ENCODE data around the gene GAL3ST1.
"Not testable (repeated sequence)": the region's sequence is repeated elsewhere in the genome, so short reads cannot be mapped to it uniquely, and the experiment has no call there.

Gene GAL3ST1

DNA sequence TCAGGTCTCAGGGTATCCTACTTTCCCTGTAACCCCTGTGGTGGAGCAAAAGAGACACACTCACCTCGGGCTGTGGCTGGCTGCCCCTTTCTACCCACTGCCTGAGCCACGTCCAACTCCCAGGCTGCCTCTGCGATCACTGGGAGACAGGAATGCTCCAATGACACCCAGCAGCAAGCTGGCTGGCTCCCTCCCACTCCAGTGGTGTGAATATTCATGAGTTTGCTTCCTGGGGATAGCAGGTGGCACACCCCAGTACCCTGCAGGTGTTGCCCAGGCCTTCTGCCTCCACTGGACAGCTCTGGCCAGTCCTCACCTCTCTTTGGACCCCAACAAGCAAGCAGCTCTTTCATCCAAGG is 9.7 kb downstream of the GAL3ST1 start:
- no peak overlapping the region for H3K4me3 Mint-ChIP-seq

DNA sequence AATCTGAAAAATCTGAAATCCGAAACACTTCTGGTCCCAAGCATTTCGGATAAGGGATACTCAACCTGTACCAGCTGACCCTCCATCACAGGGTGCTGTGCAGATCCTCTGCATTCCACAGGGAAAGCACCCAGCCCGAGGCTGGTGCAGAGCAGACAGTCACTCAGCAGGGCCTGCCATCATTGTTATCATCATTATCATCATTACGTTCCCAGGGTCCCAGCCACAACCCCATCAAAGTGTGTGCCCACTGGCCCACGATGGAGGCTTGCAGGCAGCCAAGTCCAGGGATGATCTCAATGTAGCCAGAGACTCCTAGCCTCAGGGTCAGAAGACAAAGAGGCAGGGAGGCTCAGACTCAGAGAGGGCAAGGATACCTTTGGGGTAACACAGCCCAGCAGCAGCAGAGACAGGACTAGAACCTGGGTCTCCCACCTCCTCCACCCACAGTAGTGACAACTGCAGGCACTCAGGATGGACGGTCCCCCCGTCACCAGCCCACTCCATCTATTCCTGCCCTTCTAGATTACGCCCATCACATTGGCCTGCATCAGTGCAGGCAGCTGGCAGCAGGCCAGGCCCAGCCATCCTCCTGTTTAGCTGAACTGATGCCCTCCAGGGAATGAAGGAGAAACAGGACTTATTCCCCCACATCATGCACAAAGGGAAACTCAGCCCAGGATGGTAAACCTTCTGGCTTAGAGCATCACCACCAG is 10.3 kb downstream of the GAL3ST1 start:
- Mint-ChIP-seq H3K4me1 (ENCODE audit: low read depth) (no peaks in the 10 kb centered on the region), H3K27me3 (ENCODE audit: low read depth) (no peaks in the 10 kb centered on the region), H3K9me3 (no peaks in the 10 kb centered on the region), H3K4me3 (no peak overlapping the region), H3K36me3 (ENCODE audit: low read depth) (no peaks in the 10 kb centered on the region), H3K27ac (no peak overlapping the region)

More for the DNA sequence above, 9.7 kb downstream of the GAL3ST1 start:
- Mint-ChIP-seq H3K36me3 (ENCODE audit: low read depth) (no peaks in the 10 kb centered on the region), H3K9me3 (no peaks in the 10 kb centered on the region), H3K27ac (no peak overlapping the region), H3K27me3 (ENCODE audit: low read depth) (no peaks in the 10 kb centered on the region), H3K4me1 (ENCODE audit: low read depth) (no peaks in the 10 kb centered on the region)

DNA sequence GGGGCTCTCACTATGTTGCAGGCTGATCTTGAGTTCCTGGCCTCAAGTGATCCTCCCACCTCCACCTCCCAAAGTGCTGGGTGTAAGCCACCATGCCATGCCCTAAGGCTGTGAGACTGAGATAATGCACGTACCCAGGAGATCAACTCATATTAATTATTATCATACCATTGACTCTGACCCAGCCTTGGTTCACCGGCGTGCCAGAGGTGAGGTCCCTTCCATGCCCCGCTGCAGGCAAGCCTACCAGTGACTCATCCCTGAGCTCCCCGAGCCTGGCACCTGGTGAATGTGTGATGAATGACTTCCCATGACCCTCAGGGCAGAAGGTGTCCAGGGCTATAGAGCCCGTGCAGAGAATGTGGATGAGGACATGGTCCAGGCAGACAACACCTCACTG is 12.1 kb downstream of the GAL3ST1 start:
- H3K27me3 Mint-ChIP-seq (ENCODE audit: low read depth), result no peaks in the 10 kb centered on the region
- H3K27ac Mint-ChIP-seq, result no peak overlapping the region
- no peaks in the 10 kb centered on the region for H3K36me3 Mint-ChIP-seq (ENCODE audit: low read depth)
- H3K4me1 Mint-ChIP-seq (ENCODE audit: low read depth), result no peaks in the 10 kb centered on the region
- no peaks in the 10 kb centered on the region for H3K9me3 Mint-ChIP-seq
- no peak overlapping the region for H3K4me3 Mint-ChIP-seq

DNA sequence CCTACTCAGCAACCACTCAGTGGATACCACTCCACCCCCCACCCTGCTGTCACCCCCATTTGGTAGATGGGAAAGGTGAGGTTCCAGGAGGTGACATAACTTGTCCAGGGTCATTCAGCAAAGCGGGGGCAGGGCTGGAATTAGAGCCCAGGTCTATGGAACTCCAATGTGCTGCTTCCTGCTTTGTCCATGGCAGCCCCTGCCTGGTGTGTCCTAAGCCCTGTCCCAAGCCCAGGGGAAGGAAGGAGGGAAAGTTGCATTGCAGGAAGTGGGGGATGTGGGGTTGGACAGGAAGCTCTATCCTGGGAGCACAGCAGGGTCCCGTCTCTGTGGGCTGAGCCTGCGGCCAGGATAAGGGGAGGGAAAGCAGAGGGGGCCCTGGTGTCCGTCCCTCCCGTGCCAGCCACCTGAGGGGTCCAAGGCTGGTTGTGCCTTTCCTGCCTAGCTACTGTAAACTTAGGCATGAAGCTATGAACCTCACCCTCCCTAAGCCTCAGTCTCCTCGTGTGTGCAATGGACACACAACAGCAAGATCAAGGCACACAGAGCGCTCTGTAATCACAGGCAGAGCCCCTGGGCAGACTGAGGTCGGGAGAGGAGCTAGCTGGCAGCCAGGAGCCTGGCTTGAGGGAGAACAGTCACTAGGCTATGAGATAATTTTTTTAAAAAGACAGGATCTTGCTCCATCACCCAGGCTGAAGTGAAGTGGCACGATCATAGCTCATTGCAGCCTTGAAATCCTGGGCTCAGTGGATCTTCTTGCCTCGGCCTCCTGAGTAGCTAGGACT is 12.9 kb downstream of the GAL3ST1 start:
- Mint-ChIP-seq H3K4me1 (ENCODE audit: low read depth) (no peaks in the 10 kb centered on the region), H3K27ac (no peak overlapping the region), H3K4me3 (no peak overlapping the region), H3K9me3 (no peaks in the 10 kb centered on the region), H3K36me3 (ENCODE audit: low read depth) (no peaks in the 10 kb centered on the region), H3K27me3 (ENCODE audit: low read depth) (no peaks in the 10 kb centered on the region)

DNA sequence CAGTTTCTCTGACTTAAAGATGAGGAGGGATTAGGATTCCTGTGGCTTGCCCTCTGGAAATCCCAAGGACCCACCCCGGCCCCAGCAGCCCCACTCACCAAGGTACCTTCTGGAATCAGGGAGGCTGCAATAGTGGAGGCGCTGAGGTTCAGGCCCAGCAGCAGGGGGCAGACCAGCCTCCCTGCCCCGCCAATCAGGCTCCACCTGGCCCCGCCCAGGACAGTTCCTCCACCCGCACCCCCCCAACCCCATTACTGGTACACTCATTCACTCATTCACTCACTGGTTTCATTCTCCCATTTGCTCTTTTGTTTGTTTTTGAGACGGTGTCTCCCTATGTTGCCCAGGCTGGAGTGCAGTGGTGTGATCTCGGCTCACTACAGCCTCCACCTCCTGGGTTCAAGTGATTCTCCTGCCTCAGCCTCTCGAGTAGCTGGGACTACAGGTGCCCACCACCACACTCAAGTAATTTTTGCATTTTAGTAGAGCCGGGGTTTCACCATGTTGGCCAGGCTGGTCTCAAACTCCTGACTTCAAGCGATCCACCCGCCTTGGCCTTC is 13.7 kb downstream of the GAL3ST1 start:
- H3K27me3 Mint-ChIP-seq (ENCODE audit: low read depth); H3K27ac Mint-ChIP-seq; H3K4me1 Mint-ChIP-seq (ENCODE audit: low read depth); H3K9me3 Mint-ChIP-seq; H3K36me3 Mint-ChIP-seq (ENCODE audit: low read depth); H3K4me3 Mint-ChIP-seq: not testable (repeated sequence)

DNA sequence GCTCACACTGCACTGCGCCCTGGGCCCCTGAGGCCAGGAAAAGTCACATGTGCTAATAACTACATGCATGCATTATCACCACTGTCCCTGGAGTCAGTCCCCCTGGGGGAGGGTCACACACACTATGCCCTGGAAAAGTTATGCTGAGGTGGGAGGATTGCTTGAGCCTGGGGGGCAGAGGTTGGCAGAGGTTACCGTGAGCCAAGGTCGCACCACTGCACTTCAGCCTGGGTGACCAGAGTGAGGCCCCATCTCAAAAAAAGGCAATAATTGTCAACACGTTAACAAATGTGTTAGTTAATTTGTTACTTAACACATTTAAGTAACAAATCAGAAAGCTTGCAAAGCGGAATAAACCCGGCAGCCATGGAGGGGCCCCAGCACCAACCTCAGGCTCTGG is 14.6 kb downstream of the GAL3ST1 start:
- H3K4me3 Mint-ChIP-seq, result no peak overlapping the region
- H3K36me3 Mint-ChIP-seq (ENCODE audit: low read depth), result no peaks in the 10 kb centered on the region

DNA sequence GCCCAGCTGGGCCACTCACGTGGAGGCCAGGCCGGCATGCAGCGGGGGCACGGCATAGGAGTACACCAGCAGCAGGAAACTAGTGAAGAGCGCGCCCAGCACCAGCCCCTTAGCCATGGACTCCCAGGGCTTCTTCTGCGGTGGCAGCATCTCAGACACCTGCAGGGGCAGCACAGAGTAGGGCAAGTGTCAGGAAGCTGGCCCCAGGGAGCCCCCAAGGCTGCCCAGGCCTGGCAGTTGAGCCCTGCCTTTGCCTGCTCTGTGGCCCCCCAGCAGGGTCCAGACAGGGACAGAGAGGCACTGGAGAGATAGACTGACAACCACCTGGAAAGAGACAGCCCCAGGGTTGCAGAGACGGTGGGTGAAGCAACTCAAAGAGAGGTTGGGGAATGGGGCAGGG is 17.2 kb downstream of the GAL3ST1 start:
- H3K9me3 Mint-ChIP-seq, result no peaks in the 10 kb centered on the region
- H3K4me3 Mint-ChIP-seq, result no peak overlapping the region
- H3K27ac Mint-ChIP-seq, result no peak overlapping the region
- no peaks in the 10 kb centered on the region for H3K27me3 Mint-ChIP-seq (ENCODE audit: low read depth)
- no peaks in the 10 kb centered on the region for H3K4me1 Mint-ChIP-seq (ENCODE audit: low read depth)
- H3K36me3 Mint-ChIP-seq (ENCODE audit: low read depth), result no peaks in the 10 kb centered on the region

More for the DNA sequence above, 14.6 kb downstream of the GAL3ST1 start:
- H3K4me1 Mint-ChIP-seq (ENCODE audit: low read depth), result no peaks in the 10 kb centered on the region
- no peaks in the 10 kb centered on the region for H3K9me3 Mint-ChIP-seq
- H3K27me3 Mint-ChIP-seq (ENCODE audit: low read depth), result no peaks in the 10 kb centered on the region
- no peak overlapping the region for H3K27ac Mint-ChIP-seq

DNA sequence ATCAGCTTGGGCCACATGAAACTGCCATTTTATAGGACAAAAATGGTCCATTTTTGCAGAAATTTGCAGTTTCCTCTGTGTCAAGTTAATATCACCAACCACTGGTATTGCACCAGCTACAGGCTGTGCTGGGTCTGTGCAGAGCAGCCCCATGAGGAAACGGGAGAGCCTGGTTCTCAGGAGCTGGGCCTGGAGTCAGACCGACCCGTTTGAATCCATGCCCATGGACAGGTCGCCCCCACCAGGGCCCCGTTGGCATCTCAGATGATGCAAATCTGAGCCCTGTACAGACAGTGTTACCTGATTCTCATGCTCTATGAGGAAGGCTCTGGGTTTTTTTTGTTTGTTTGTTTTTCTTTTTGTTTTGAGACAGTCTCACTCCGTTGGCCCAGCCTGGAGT is 18.1 kb downstream of the GAL3ST1 start:
- Mint-ChIP-seq H3K4me1 (ENCODE audit: low read depth) (no peaks in the 10 kb centered on the region), H3K27ac (no peak overlapping the region), H3K27me3 (ENCODE audit: low read depth) (no peaks in the 10 kb centered on the region), H3K4me3 (no peak overlapping the region), H3K36me3 (ENCODE audit: low read depth) (no peaks in the 10 kb centered on the region), H3K9me3 (no peaks in the 10 kb centered on the region)

DNA sequence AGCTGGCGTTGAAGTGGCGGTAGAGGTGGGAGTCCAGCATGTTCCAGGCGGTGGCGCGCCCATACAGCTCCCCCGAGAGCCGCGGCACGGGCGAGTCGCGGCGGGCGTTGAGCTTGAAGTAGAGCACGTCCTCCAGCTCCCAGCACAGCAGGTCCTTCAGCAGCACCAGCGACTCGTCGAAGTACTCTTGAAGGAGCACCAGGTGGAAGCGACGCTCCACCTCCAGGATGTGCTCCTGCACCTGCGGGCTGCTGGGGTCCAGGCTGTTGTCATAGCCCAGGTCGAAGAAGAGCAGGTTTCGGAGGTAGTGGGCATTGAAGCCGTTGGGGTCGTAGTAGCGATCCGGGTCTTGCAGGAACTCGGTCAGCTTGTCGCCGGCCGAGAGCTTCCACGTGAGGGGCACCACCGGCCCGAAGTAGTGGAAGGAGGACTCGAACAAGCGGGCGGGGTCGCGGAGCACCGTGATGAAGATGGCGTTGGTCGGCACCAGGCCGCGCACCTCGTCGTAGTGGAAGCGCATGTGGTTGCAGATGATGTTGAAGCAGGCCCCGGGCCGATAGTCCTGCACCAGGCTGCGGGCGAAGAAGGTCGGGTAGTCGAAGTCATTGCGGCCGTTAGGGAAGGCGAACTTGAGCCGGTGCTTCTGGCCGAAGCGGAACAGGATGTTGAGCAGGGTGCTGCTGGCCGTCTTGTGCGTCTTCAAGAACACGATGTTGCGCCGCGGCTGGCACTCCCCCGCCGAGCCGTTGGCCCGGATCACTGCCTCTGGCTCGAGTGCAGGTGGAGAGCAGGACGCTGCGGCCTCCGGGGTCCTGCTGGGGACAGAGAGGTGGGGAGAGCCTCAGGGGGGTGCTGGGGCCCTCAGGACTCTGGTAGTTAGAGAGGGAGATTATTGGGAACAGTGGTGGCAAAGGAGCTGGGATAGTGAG is 18.9 kb downstream of the GAL3ST1 start:
- no peaks in the 10 kb centered on the region for H3K9me3 Mint-ChIP-seq
- H3K4me3 Mint-ChIP-seq, result no peak overlapping the region
- no peak overlapping the region for H3K27ac Mint-ChIP-seq
- no peaks in the 10 kb centered on the region for H3K27me3 Mint-ChIP-seq (ENCODE audit: low read depth)
- H3K4me1 Mint-ChIP-seq (ENCODE audit: low read depth), result no peaks in the 10 kb centered on the region
- H3K36me3 Mint-ChIP-seq (ENCODE audit: low read depth), result no peaks in the 10 kb centered on the region

DNA sequence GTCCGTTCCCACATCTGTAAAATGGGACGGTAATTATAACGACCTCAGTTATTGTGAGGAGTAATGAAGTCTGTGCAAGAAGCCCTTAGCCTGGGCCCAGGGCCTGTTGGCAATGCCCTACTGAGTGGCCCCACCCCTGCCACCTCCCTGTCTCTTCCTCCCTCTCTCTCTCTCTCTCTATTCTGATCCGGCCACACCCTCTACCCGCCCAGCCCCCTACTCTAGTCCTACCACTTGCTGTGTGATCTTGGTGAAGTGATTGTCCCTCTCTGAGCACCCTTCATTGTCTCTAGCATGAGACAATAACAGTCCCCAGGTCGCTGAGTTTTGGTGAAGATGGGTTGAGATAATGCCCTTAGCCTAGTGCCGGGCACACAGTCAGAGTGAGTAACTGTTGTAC is 20.5 kb downstream of the GAL3ST1 start:
- Mint-ChIP-seq H3K27ac (no peak overlapping the region), H3K9me3 (no peaks in the 10 kb centered on the region), H3K4me3 (no peak overlapping the region), H3K27me3 (ENCODE audit: low read depth) (peaks cover 6% of the 10 kb centered on the region), H3K36me3 (ENCODE audit: low read depth) (no peaks in the 10 kb centered on the region), H3K4me1 (ENCODE audit: low read depth) (no peaks in the 10 kb centered on the region)

DNA sequence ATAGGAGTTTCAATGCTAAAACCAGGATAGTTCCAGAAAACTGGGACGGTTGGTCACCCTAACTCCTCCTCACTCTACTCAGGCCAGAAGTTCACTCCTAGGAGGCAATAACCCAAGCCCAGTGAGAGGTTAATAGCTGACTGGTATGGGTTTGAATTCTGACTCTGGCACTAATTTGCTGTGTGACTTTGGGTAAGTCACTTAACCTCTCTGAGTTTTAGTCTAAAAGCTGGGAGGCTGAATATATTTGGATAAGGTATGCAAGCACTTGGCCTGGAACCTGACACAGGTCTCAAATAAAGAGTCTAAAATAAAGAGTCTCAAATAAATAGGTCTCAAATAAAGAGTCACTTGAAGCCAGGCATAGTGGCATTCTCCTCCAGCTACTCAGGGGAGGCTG is 21.7 kb downstream of the GAL3ST1 start:
- no peak overlapping the region for H3K4me3 Mint-ChIP-seq
- no peaks in the 10 kb centered on the region for H3K36me3 Mint-ChIP-seq (ENCODE audit: low read depth)
- no peaks in the 10 kb centered on the region for H3K4me1 Mint-ChIP-seq (ENCODE audit: low read depth)
- no peaks in the 10 kb centered on the region for H3K9me3 Mint-ChIP-seq
- peaks cover 6% of the 10 kb centered on the region for H3K27me3 Mint-ChIP-seq (ENCODE audit: low read depth)
- H3K27ac Mint-ChIP-seq, result no peak overlapping the region

DNA sequence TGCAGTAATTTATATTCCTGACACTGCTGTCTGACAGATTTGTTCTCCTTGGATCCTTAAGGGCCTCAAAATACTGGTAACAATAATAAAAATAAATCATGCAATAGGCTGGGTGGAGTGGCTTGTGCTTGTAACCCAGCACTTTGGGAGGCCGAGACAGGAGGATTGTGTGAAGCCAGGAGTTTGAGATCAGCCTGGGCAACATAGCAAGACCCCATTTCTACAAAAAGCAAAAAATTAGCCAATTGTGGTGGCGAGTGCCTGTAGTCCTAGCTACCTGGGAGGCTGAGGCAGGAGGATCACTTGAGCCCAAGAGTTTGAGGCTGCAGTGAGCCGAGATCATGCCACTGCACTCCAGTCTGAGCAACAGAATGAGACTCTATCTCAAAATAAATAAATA is 22.7 kb downstream of the GAL3ST1 start:
- not testable (repeated sequence) for H3K27ac Mint-ChIP-seq; H3K4me3 Mint-ChIP-seq; H3K36me3 Mint-ChIP-seq (ENCODE audit: low read depth); H3K27me3 Mint-ChIP-seq (ENCODE audit: low read depth); H3K4me1 Mint-ChIP-seq (ENCODE audit: low read depth); H3K9me3 Mint-ChIP-seq

DNA sequence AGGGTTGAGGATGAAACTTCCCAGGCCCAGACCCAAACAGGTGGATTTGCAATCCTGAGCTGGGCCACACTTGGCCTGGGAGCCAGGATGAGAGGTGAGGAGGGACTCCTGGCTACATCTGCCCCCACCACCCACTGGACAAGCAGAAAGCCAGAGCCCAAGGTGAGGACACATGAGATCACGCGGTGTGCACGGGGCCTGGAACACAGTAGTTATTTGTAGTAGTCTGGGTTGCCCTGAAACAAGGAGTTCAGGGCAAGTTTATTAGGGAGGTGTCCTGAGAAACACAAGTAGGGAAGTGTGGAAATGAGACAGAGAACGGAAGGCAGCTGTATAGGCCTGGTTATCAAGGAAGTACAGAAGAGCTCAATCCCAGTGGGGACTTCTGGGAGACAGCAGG is 27.3 kb downstream of the GAL3ST1 start:
- Mint-ChIP-seq H3K4me1 (ENCODE audit: low read depth) (no peaks in the 10 kb centered on the region), H3K36me3 (ENCODE audit: low read depth) (no peaks in the 10 kb centered on the region), H3K27me3 (ENCODE audit: low read depth) (peaks cover 27% of the 10 kb centered on the region), H3K9me3 (no peaks in the 10 kb centered on the region), H3K27ac (no peak overlapping the region), H3K4me3 (no peak overlapping the region)

DNA sequence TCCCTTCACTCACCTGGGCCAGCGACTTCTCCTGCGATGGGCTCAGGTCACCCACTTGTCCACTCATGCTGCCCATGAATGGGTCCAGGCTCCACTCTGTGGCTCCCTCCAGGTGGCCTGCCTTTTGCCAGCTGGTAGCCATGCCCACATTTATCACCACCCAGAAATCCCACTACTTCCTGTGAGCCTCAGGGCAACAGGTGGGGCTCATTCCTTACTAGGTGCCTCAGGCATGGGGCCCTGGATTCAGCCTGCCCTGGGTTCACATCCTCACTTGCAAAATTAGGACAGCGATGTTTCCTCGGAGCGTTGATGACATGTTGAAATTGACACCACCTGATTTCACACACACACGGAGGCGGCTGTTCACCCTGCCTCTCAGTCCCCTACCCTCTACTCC is 27.8 kb downstream of the GAL3ST1 start, which contains the start of gene SEC14L6:
Gene SEC14L6 (minus strand): TSS at position 126 of the 400 bp plus-strand sequence. CDS start 59 bp downstream, at position 67.
- peaks cover 29% of the 10 kb centered on the region for H3K27me3 Mint-ChIP-seq (ENCODE audit: low read depth)
- H3K9me3 Mint-ChIP-seq, result no peaks in the 10 kb centered on the region
- no peaks in the 10 kb centered on the region for H3K36me3 Mint-ChIP-seq (ENCODE audit: low read depth)
- H3K4me3 Mint-ChIP-seq, result no peak within 1 kb of the TSS
- H3K27ac Mint-ChIP-seq, result no peak within 1 kb of the TSS
- H3K4me1 Mint-ChIP-seq (ENCODE audit: low read depth), result no peaks in the 10 kb centered on the region
